ENCODE results near the gene DNAH11. TPM values are rescaled to one million over a fixed set of nuclear protein-coding genes. Genes with fewer than 3 reads are reported as not detected.
"Not testable (repeated sequence)": the region's sequence is repeated elsewhere in the genome, so short reads cannot be mapped to it uniquely, and the experiment has no call there.

The DNAH11 gene
- total and polyA plus RNA-seq, 5 donors from 2014 or later: 0.34 to 0.65 TPM; not detected in 3

GRCh38 chr7:21869785-21870402 is 327.1 kb downstream of the DNAH11 start:
- Histone ChIP-seq H3K36me3 (ENCODE audit: control insufficient read depth, insufficient read depth, low read length) (no peaks in the 10 kb centered on the region), H3K27me3 (ENCODE audit: control insufficient read depth, insufficient read depth, low read length) (no peaks in the 10 kb centered on the region), H3K4me3 (ENCODE audit: low read depth, low read length) (no peak overlapping the region), H3K27ac (ENCODE audit: insufficient read depth, low read length, poor library complexity, severe bottlenecking) (no peak overlapping the region), H3K4me1 (ENCODE audit: control insufficient read depth, insufficient read depth, low read length, poor library complexity, severe bottlenecking) (no peaks in the 10 kb centered on the region), H3K9me3 (ENCODE audit: control insufficient read depth in 2 of 2, low read length in 2 of 2) (no peaks in the 10 kb centered on the region)
- H3K27me3 Mint-ChIP-seq: no peaks in the 10 kb centered on the region
- no peak for DNase-seq
- H3K4me1 Mint-ChIP-seq: peaks cover 0 to 2% (median 0%) of the 10 kb centered on the region in 4 donors
- H3K36me3 Mint-ChIP-seq: no peaks in the 10 kb centered on the region
- no peak for ATAC-seq (ENCODE audit: low read depth in 2 of 2)
- no peak overlapping the region for H3K27ac Mint-ChIP-seq
- H3K9me3 Mint-ChIP-seq: peaks cover 0 to 2% (median 0%) of the 10 kb centered on the region in 7 donors
- no peak overlapping the region for H3K4me3 Mint-ChIP-seq

- Mint-ChIP-seq H3K36me3 (no peaks in the 10 kb centered on the region), H3K4me1 (no peaks in the 10 kb centered on the region), H3K27ac (no peak overlapping the region), H3K27me3 (peaks cover 4% of the 10 kb centered on the region), H3K9me3 (peaks cover 0 to 3% (median 0%) of the 10 kb centered on the region in 7 donors), H3K4me3 (no peak overlapping the region)
- no peak for ATAC-seq (ENCODE audit: low read depth in 2 of 2)
- Histone ChIP-seq H3K9me3 (ENCODE audit: control insufficient read depth in 2 of 2, low read length in 2 of 2) (no peaks in the 10 kb centered on the region), H3K27ac (ENCODE audit: insufficient read depth, low read length, poor library complexity, severe bottlenecking) (no peak overlapping the region), H3K36me3 (ENCODE audit: control insufficient read depth, insufficient read depth, low read length) (no peaks in the 10 kb centered on the region), H3K27me3 (ENCODE audit: control insufficient read depth, insufficient read depth, low read length) (no peaks in the 10 kb centered on the region), H3K4me3 (ENCODE audit: low read depth, low read length) (no peak overlapping the region), H3K4me1 (ENCODE audit: control insufficient read depth, insufficient read depth, low read length, poor library complexity, severe bottlenecking) (no peaks in the 10 kb centered on the region)
- DNase-seq: no peak
Observed at GRCh38 chr7:21883069-21883468, 340.2 kb downstream of the DNAH11 start.

GRCh38 chr7:21883501-21883900 is 340.7 kb downstream of the DNAH11 start:
- H3K9me3 Mint-ChIP-seq; H3K27ac Mint-ChIP-seq; H3K4me3 Mint-ChIP-seq; H3K4me1 ChIP-seq (ENCODE audit: control insufficient read depth, insufficient read depth, low read length, poor library complexity, severe bottlenecking); H3K36me3 ChIP-seq (ENCODE audit: control insufficient read depth, insufficient read depth, low read length); H3K27me3 ChIP-seq (ENCODE audit: control insufficient read depth, insufficient read depth, low read length); H3K36me3 Mint-ChIP-seq; H3K27ac ChIP-seq (ENCODE audit: insufficient read depth, low read length, poor library complexity, severe bottlenecking); H3K4me3 ChIP-seq (ENCODE audit: low read depth, low read length); H3K9me3 ChIP-seq (ENCODE audit: control insufficient read depth in 2 of 2, low read length in 2 of 2); H3K27me3 Mint-ChIP-seq; ATAC-seq (ENCODE audit: low read depth in 2 of 2); DNase-seq; H3K4me1 Mint-ChIP-seq: not testable (repeated sequence)

- no peak for DNase-seq
- Mint-ChIP-seq H3K27ac (no peak overlapping the region), H3K4me1 (no peaks in the 10 kb centered on the region), H3K36me3 (no peaks in the 10 kb centered on the region), H3K9me3 (peaks cover 0 to 3% (median 0%) of the 10 kb centered on the region in 7 donors), H3K27me3 (peaks cover 4% of the 10 kb centered on the region), H3K4me3 (no peak overlapping the region)
- no peak for ATAC-seq (ENCODE audit: low read depth in 2 of 2)
- no peak overlapping the region for H3K27ac ChIP-seq (ENCODE audit: insufficient read depth, low read length, poor library complexity, severe bottlenecking)
- H3K9me3 ChIP-seq (ENCODE audit: control insufficient read depth in 2 of 2, low read length in 2 of 2): no peaks in the 10 kb centered on the region
- H3K4me3 ChIP-seq (ENCODE audit: low read depth, low read length): no peak overlapping the region
- H3K4me1 ChIP-seq (ENCODE audit: control insufficient read depth, insufficient read depth, low read length, poor library complexity, severe bottlenecking): no peaks in the 10 kb centered on the region
- H3K27me3 ChIP-seq (ENCODE audit: control insufficient read depth, insufficient read depth, low read length): no peaks in the 10 kb centered on the region
- H3K36me3 ChIP-seq (ENCODE audit: control insufficient read depth, insufficient read depth, low read length): no peaks in the 10 kb centered on the region
Observed at GRCh38 chr7:21884496-21884895, 341.7 kb downstream of the DNAH11 start.

GRCh38 chr7:21886396-21886795 is 343.6 kb downstream of the DNAH11 start:
- H3K27me3 ChIP-seq (ENCODE audit: control insufficient read depth, insufficient read depth, low read length): no peaks in the 10 kb centered on the region
- Mint-ChIP-seq H3K27ac (no peak overlapping the region), H3K27me3 (peaks cover 4% of the 10 kb centered on the region), H3K4me3 (no peak overlapping the region), H3K36me3 (no peaks in the 10 kb centered on the region), H3K9me3 (no peaks in the 10 kb centered on the region), H3K4me1 (no peaks in the 10 kb centered on the region)
- H3K36me3 ChIP-seq (ENCODE audit: control insufficient read depth, insufficient read depth, low read length): no peaks in the 10 kb centered on the region
- ATAC-seq (ENCODE audit: low read depth in 2 of 2) (no peak), DNase-seq (no peak)
- no peak overlapping the region for H3K27ac ChIP-seq (ENCODE audit: insufficient read depth, low read length, poor library complexity, severe bottlenecking)
- no peak overlapping the region for H3K4me3 ChIP-seq (ENCODE audit: low read depth, low read length)
- no peaks in the 10 kb centered on the region for H3K9me3 ChIP-seq (ENCODE audit: control insufficient read depth in 2 of 2, low read length in 2 of 2)
- H3K4me1 ChIP-seq (ENCODE audit: control insufficient read depth, insufficient read depth, low read length, poor library complexity, severe bottlenecking): no peaks in the 10 kb centered on the region

GRCh38 chr7:21887353-21887752 is 344.5 kb downstream of the DNAH11 start:
- H3K27me3 ChIP-seq (ENCODE audit: control insufficient read depth, insufficient read depth, low read length): no peaks in the 10 kb centered on the region
- Mint-ChIP-seq H3K27me3 (no peaks in the 10 kb centered on the region), H3K36me3 (no peaks in the 10 kb centered on the region), H3K4me3 (no peak overlapping the region), H3K27ac (no peak overlapping the region), H3K4me1 (no peaks in the 10 kb centered on the region), H3K9me3 (no peaks in the 10 kb centered on the region)
- no peaks in the 10 kb centered on the region for H3K36me3 ChIP-seq (ENCODE audit: control insufficient read depth, insufficient read depth, low read length)
- H3K9me3 ChIP-seq (ENCODE audit: control insufficient read depth in 2 of 2, low read length in 2 of 2): no peaks in the 10 kb centered on the region
- H3K27ac ChIP-seq (ENCODE audit: insufficient read depth, low read length, poor library complexity, severe bottlenecking): no peak overlapping the region
- DNase-seq (no peak), ATAC-seq (ENCODE audit: low read depth in 2 of 2) (no peak)
- H3K4me1 ChIP-seq (ENCODE audit: control insufficient read depth, insufficient read depth, low read length, poor library complexity, severe bottlenecking): no peaks in the 10 kb centered on the region
- H3K4me3 ChIP-seq (ENCODE audit: low read depth, low read length): no peak overlapping the region

- no peaks in the 10 kb centered on the region for H3K9me3 Mint-ChIP-seq
- H3K27ac Mint-ChIP-seq: no peak overlapping the region
- no peaks in the 10 kb centered on the region for H3K4me1 Mint-ChIP-seq
- H3K27me3 ChIP-seq (ENCODE audit: control insufficient read depth, insufficient read depth, low read length): no peaks in the 10 kb centered on the region
- no peaks in the 10 kb centered on the region for H3K36me3 Mint-ChIP-seq
- no peaks in the 10 kb centered on the region for H3K4me1 ChIP-seq (ENCODE audit: control insufficient read depth, insufficient read depth, low read length, poor library complexity, severe bottlenecking)
- H3K36me3 ChIP-seq (ENCODE audit: control insufficient read depth, insufficient read depth, low read length): no peaks in the 10 kb centered on the region
- no peaks in the 10 kb centered on the region for H3K9me3 ChIP-seq (ENCODE audit: control insufficient read depth in 2 of 2, low read length in 2 of 2)
- H3K4me3 ChIP-seq (ENCODE audit: low read depth, low read length): no peak overlapping the region
- no peak overlapping the region for H3K27ac ChIP-seq (ENCODE audit: insufficient read depth, low read length, poor library complexity, severe bottlenecking)
- H3K27me3 Mint-ChIP-seq: no peaks in the 10 kb centered on the region
- H3K4me3 Mint-ChIP-seq: no peak overlapping the region
- no peak for ATAC-seq (ENCODE audit: low read depth in 2 of 2)
- no peak for DNase-seq
Observed at GRCh38 chr7:21887779-21888178, 344.9 kb downstream of the DNAH11 start.

- H3K36me3 Mint-ChIP-seq: peaks cover 7% of the 10 kb centered on the region
- DNase-seq (no peak), ATAC-seq (ENCODE audit: low read depth in 2 of 2) (no peak)
- H3K27ac Mint-ChIP-seq: no peak overlapping the region
- Histone ChIP-seq H3K4me1 (ENCODE audit: control insufficient read depth, insufficient read depth, low read length, poor library complexity, severe bottlenecking) (no peaks in the 10 kb centered on the region), H3K27ac (ENCODE audit: insufficient read depth, low read length, poor library complexity, severe bottlenecking) (no peak overlapping the region), H3K27me3 (ENCODE audit: control insufficient read depth, insufficient read depth, low read length) (no peaks in the 10 kb centered on the region), H3K4me3 (ENCODE audit: low read depth, low read length) (no peak overlapping the region), H3K36me3 (ENCODE audit: control insufficient read depth, insufficient read depth, low read length) (no peaks in the 10 kb centered on the region), H3K9me3 (ENCODE audit: control insufficient read depth in 2 of 2, low read length in 2 of 2) (no peaks in the 10 kb centered on the region)
- no peaks in the 10 kb centered on the region for H3K4me1 Mint-ChIP-seq
- H3K27me3 Mint-ChIP-seq: no peaks in the 10 kb centered on the region
- H3K4me3 Mint-ChIP-seq: no peak overlapping the region
- peaks cover 0 to 2% (median 0%) of the 10 kb centered on the region in 7 donors for H3K9me3 Mint-ChIP-seq
Observed at GRCh38 chr7:21891291-21891690, 348.5 kb downstream of the DNAH11 start.

All from CD4-positive, CD25-positive, alpha-beta regulatory T cell (primary cell).